Effector memory CD8-positive, alpha-beta T cell (primary cell): ENCODE measurements around the gene STAC2.
"Not testable (repeated sequence)": the region's sequence is repeated elsewhere in the genome, so short reads cannot be mapped to it uniquely, and the experiment has no call there.

Experiments
- ATAC-seq: fragments of 150-1000 bp; cut with Tn5 transposase; replicated peaks from 2 replicates; pipeline ENCODE4 v1.10.0; 2021; ENCODE audit warnings: mild to moderate bottlenecking, moderate library complexity
- DNase-seq, 3 experiments: peaks; one replicate each; pipeline ENCODE4 v3.0.0; 2021
- H3K27ac Mint-ChIP-seq, 2 donors: one replicate each; pipeline ENCODE4 v1.8.0; 2022; ENCODE audit warnings: mild to moderate bottlenecking in 2 of 2, mixed read lengths in 2 of 2, moderate library complexity in 2 of 2
- H3K27me3 Mint-ChIP-seq, 2 donors: one replicate each; pipeline ENCODE4 v1.8.0; 2022; ENCODE audit warnings: mixed read lengths in 2 of 2
- H3K36me3 Mint-ChIP-seq: one replicate; pipeline ENCODE4 v1.8.0; 2022; ENCODE audit warnings: mild to moderate bottlenecking, moderate library complexity, mixed read lengths; ENCODE audit not compliant: insufficient read depth
- H3K4me1 Mint-ChIP-seq, 2 donors: one replicate each; pipeline ENCODE4 v1.8.0; 2022; ENCODE audit warnings: low read depth in 2 of 2, mixed read lengths in 2 of 2
- H3K4me3 Mint-ChIP-seq, 2 donors: one replicate each; pipeline ENCODE4 v1.8.0; 2022; ENCODE audit warnings: mild to moderate bottlenecking in 2 of 2, mixed read lengths in 2 of 2, moderate library complexity in 2 of 2
- H3K9me3 Mint-ChIP-seq, 2 donors: one replicate each; pipeline ENCODE4 v1.8.0; 2022; ENCODE audit warnings: mixed read lengths in 2 of 2
- total RNA-seq, 9 experiments: gene quantifications; one replicate each; lab custom pipeline; 2026; lab: John Stamatoyannopoulos, UW

Gene STAC2
- 0 to 0.06 (median 0) reads per million in 9 experiments for total RNA-seq

GRCh38 chr17:39225308-39225958 is at the start of gene STAC2:
Gene STAC2, minus strand, starts transcription at chr17:39225945. Its CDS starts 443 bp downstream, at chr17:39225502.
- peaks cover 38 to 73% of the 10 kb centered on the region in 2 donors for H3K27me3 Mint-ChIP-seq
- H3K4me3 Mint-ChIP-seq, result peak within 1 kb of the TSS; percentile 82 to 84

GRCh38 chr17:39271546-39271945 is 45.8 kb upstream of the STAC2 start:
- no peak for ATAC-seq
- Mint-ChIP-seq H3K9me3 (no peaks in the 10 kb centered on the region), H3K27me3 (no peaks in the 10 kb centered on the region), H3K36me3 (peaks cover 64% of the 10 kb centered on the region), H3K4me3 (no peak overlapping the region), H3K4me1 (no peaks in the 10 kb centered on the region), H3K27ac (no peak overlapping the region)
- no peak for DNase-seq

More at GRCh38 chr17:39225308-39225958, at the start of gene STAC2:
- Mint-ChIP-seq H3K36me3 (no peaks in the 10 kb centered on the region), H3K9me3 (no peaks in the 10 kb centered on the region), H3K27ac (no peak within 1 kb of the TSS), H3K4me1 (peaks cover 8% of the 10 kb centered on the region in 2 donors)
- DNase-seq (no peak), ATAC-seq (peak; percentile 67)

GRCh38 chr17:39270923-39271322 is 45.2 kb upstream of the STAC2 start:
- no peak for ATAC-seq
- H3K36me3 Mint-ChIP-seq, result peaks cover 66% of the 10 kb centered on the region
- DNase-seq, result no peak
- H3K27me3 Mint-ChIP-seq, result no peaks in the 10 kb centered on the region
- no peaks in the 10 kb centered on the region for H3K4me1 Mint-ChIP-seq
- no peak overlapping the region for H3K27ac Mint-ChIP-seq
- H3K9me3 Mint-ChIP-seq, result no peaks in the 10 kb centered on the region
- no peak overlapping the region for H3K4me3 Mint-ChIP-seq

- H3K4me3 Mint-ChIP-seq, result no peak overlapping the region
- no peaks in the 10 kb centered on the region for H3K27me3 Mint-ChIP-seq
- peak overlapping the region in 1 of 2 donors; percentile 26 for H3K27ac Mint-ChIP-seq
- no peaks in the 10 kb centered on the region for H3K4me1 Mint-ChIP-seq
- DNase-seq (no peak), ATAC-seq (no peak)
- peaks cover 53% of the 10 kb centered on the region for H3K36me3 Mint-ChIP-seq
- H3K9me3 Mint-ChIP-seq, result no peaks in the 10 kb centered on the region
Observed at GRCh38 chr17:39264119-39264518, 38.4 kb upstream of the STAC2 start.

- Mint-ChIP-seq H3K4me3 (no peak overlapping the region), H3K27ac (no peak overlapping the region), H3K4me1 (no peaks in the 10 kb centered on the region), H3K27me3 (no peaks in the 10 kb centered on the region), H3K36me3 (peaks cover 56% of the 10 kb centered on the region), H3K9me3 (no peaks in the 10 kb centered on the region)
- DNase-seq (no peak), ATAC-seq (no peak)
Observed at GRCh38 chr17:39261286-39261685, 35.5 kb upstream of the STAC2 start.

GRCh38 chr17:39252788-39253460 is 27.2 kb upstream of the STAC2 start:
- ATAC-seq, result no peak
- Mint-ChIP-seq H3K27me3 (no peaks in the 10 kb centered on the region), H3K27ac (peak overlapping the region in 1 of 2 donors; percentile 35), H3K4me1 (no peaks in the 10 kb centered on the region), H3K4me3 (no peak overlapping the region), H3K9me3 (no peaks in the 10 kb centered on the region), H3K36me3 (peaks cover 27% of the 10 kb centered on the region)
- DNase-seq, result no peak

- H3K36me3 Mint-ChIP-seq, result peaks cover 24% of the 10 kb centered on the region
- no peaks in the 10 kb centered on the region for H3K9me3 Mint-ChIP-seq
- ATAC-seq, result no peak
- DNase-seq, result no peak
- H3K27me3 Mint-ChIP-seq, result no peaks in the 10 kb centered on the region
- no peak overlapping the region for H3K4me3 Mint-ChIP-seq
- no peaks in the 10 kb centered on the region for H3K4me1 Mint-ChIP-seq
- H3K27ac Mint-ChIP-seq, result no peak overlapping the region
Observed at GRCh38 chr17:39251997-39252396, 26.3 kb upstream of the STAC2 start.

GRCh38 chr17:39250076-39250475 is 24.3 kb upstream of the STAC2 start:
- not testable (repeated sequence) for H3K27ac Mint-ChIP-seq, ATAC-seq, DNase-seq, H3K4me3 Mint-ChIP-seq, H3K27me3 Mint-ChIP-seq, H3K9me3 Mint-ChIP-seq, H3K4me1 Mint-ChIP-seq
- peaks cover 14% of the 10 kb centered on the region for H3K36me3 Mint-ChIP-seq

GRCh38 chr17:39246274-39246673 is 20.5 kb upstream of the STAC2 start:
- Mint-ChIP-seq H3K4me1 (peaks cover 5 to 8% of the 10 kb centered on the region in 2 donors), H3K4me3 (no peak overlapping the region), H3K36me3 (no peaks in the 10 kb centered on the region), H3K27me3 (no peaks in the 10 kb centered on the region), H3K9me3 (no peaks in the 10 kb centered on the region), H3K27ac (no peak overlapping the region)
- ATAC-seq (no peak), DNase-seq (no peak)

GRCh38 chr17:39244600-39245570 is 19.1 kb upstream of the STAC2 start:
- Mint-ChIP-seq H3K36me3 (no peaks in the 10 kb centered on the region), H3K9me3 (no peaks in the 10 kb centered on the region), H3K27me3 (no peaks in the 10 kb centered on the region), H3K4me3 (peak overlapping the region in 1 of 2 donors; percentile 47), H3K27ac (no peak overlapping the region), H3K4me1 (peaks cover 7 to 9% of the 10 kb centered on the region in 2 donors)
- ATAC-seq, result peak; percentile 93
- peak; percentile 84 to 91 (median 87) for DNase-seq

- Mint-ChIP-seq H3K27ac (no peak overlapping the region), H3K36me3 (no peaks in the 10 kb centered on the region), H3K9me3 (no peaks in the 10 kb centered on the region), H3K27me3 (no peaks in the 10 kb centered on the region), H3K4me1 (peaks cover 12 to 16% of the 10 kb centered on the region in 2 donors), H3K4me3 (peak overlapping the region in 1 of 2 donors; percentile 47)
- ATAC-seq (no peak), DNase-seq (no peak)
Observed at GRCh38 chr17:39244016-39244599, 18.4 kb upstream of the STAC2 start.

- Mint-ChIP-seq H3K4me1 (peaks cover 20 to 25% of the 10 kb centered on the region in 2 donors), H3K27ac (peak overlapping the region in 1 of 2 donors; percentile 22), H3K27me3 (no peaks in the 10 kb centered on the region), H3K4me3 (peak overlapping the region in 1 of 2 donors; percentile 13), H3K36me3 (peaks cover 3% of the 10 kb centered on the region), H3K9me3 (no peaks in the 10 kb centered on the region)
- DNase-seq (no peak), ATAC-seq (no peak)
Observed at GRCh38 chr17:39243155-39243554, 17.4 kb upstream of the STAC2 start.

GRCh38 chr17:39240631-39241030 is 14.9 kb upstream of the STAC2 start:
- no peak overlapping the region for H3K27ac Mint-ChIP-seq
- H3K27me3 Mint-ChIP-seq, result no peaks in the 10 kb centered on the region
- DNase-seq, result no peak

More at GRCh38 chr17:39240631-39241030, 14.9 kb upstream of the STAC2 start:
- no peak for ATAC-seq
- Mint-ChIP-seq H3K4me3 (no peak overlapping the region), H3K4me1 (peaks cover 27 to 34% of the 10 kb centered on the region in 2 donors), H3K9me3 (no peaks in the 10 kb centered on the region), H3K36me3 (peaks cover 3% of the 10 kb centered on the region)
